NCI-H526 (cell line): Measurements from ENCODE around the gene IL22RA1.

Source experiments
- DNase-seq, 2 experiments: peaks; one replicate each; lab custom pipeline; 2025; lab: John Stamatoyannopoulos, UW

Gene IL22RA1

GRCh38 chr1:24167008-24167407, 24.1 kb upstream of the IL22RA1 start:
- DNase-seq: no peak

- DNase-seq: no peak
These were observed 22.6 kb upstream of the IL22RA1 start for GRCh38 chr1:24165500-24165899.

- no peak for DNase-seq
These were observed 21.1 kb upstream of the IL22RA1 start for GRCh38 chr1:24164004-24164403.

- DNase-seq: no peak
These were observed 19.3 kb upstream of the IL22RA1 start for GRCh38 chr1:24162201-24162600.

- DNase-seq: no peak
These were observed 18.3 kb upstream of the IL22RA1 start for GRCh38 chr1:24161270-24161669.

- no peak for DNase-seq
These were observed 16.4 kb upstream of the IL22RA1 start for GRCh38 chr1:24159366-24159765.

GRCh38 chr1:24157918-24158481, 15.1 kb upstream of the IL22RA1 start:
- no peak for DNase-seq

- no peak for DNase-seq
These were observed 13.8 kb upstream of the IL22RA1 start for GRCh38 chr1:24156542-24157260.

GRCh38 chr1:24155011-24155782, 12.3 kb upstream of the IL22RA1 start:
- no peak for DNase-seq

- DNase-seq: peak; percentile 9 to 43
These were observed 11.3 kb upstream of the IL22RA1 start for GRCh38 chr1:24154215-24154614.

- DNase-seq: no peak
These were observed 9.9 kb upstream of the IL22RA1 start for GRCh38 chr1:24152631-24153494.

GRCh38 chr1:24151175-24151533, 8.2 kb upstream of the IL22RA1 start:
- peak; percentile 96 for DNase-seq

- peak; percentile 84 to 93 for DNase-seq
These were observed 7.6 kb upstream of the IL22RA1 start for GRCh38 chr1:24150234-24151174.

GRCh38 chr1:24149866-24150233, 6.9 kb upstream of the IL22RA1 start:
- no peak for DNase-seq

GRCh38 chr1:24147816-24148215, 4.9 kb upstream of the IL22RA1 start:
- no peak for DNase-seq

GRCh38 chr1:24147194-24147593, 4.3 kb upstream of the IL22RA1 start:
- no peak for DNase-seq

GRCh38 chr1:24141311-24141997, 1.5 kb downstream of the IL22RA1 start:
- DNase-seq: no peak

- no peak for DNase-seq
These were observed 2.2 kb downstream of the IL22RA1 start for GRCh38 chr1:24140741-24141181.

- DNase-seq: no peak
These were observed 3.0 kb downstream of the IL22RA1 start for GRCh38 chr1:24139841-24140425.

- DNase-seq: no peak
These were observed 3.8 kb downstream of the IL22RA1 start for GRCh38 chr1:24139222-24139489.
